NCI-H345 treated with DMSO at 0.1 percent for 48 hours (cell line): ENCODE measurements around the gene ARHGEF10L.
"Not testable (repeated sequence)": the region's sequence is repeated elsewhere in the genome, so short reads cannot be mapped to it uniquely, and the experiment has no call there.

Experiments
- DNase-seq: peaks from one replicate; lab custom pipeline; 2025; ENCODE audit not compliant: unreplicated experiment; lab: John Stamatoyannopoulos, UW

ARHGEF10L gene

DNA sequence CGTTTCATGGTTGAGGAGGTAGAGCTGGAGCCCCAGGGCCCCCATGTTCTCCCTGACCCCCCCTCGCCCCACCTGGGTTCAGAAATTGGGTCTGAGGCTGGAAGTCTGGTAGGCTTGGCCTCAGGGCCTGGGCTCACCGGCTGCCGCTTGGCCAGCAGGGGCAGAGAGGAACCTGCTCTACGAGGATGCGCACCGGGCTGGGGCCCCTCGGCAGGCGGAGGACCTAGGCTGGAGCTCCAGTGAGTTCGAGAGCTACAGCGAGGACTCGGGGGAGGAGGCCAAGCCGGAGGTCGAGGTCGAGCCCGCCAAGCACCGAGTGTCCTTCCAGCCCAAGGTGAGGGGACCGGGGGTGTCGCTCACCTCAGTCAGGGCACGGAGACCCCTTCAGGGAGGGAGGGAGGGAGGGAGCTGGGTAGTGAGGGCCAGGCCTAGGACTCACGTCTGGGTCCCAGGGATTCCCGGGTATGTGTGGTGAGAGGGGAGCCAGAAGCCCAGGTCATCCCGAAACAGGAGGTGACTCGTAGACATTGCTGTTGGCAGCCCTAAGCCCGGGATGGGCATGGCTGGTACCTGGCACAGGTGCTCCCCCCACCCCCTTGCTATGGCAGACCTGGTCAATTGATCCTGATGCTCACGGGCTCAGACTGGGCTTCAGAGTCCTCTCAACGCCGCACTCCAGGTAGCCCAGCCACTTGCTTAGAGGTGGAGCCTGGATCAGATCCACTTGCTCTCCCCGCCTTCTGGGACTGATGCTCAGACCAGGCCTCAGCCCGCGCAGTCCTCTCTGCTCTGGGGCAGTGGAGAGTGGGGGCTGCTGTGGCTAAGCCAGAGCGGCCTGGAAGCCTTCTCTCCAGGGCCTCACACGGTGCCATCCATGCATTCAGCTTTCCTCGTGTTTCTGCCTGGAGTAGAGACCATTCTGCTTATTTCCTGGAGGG, 68.4 kb downstream of the ARHGEF10L start:
- DNase-seq = no peak

DNA sequence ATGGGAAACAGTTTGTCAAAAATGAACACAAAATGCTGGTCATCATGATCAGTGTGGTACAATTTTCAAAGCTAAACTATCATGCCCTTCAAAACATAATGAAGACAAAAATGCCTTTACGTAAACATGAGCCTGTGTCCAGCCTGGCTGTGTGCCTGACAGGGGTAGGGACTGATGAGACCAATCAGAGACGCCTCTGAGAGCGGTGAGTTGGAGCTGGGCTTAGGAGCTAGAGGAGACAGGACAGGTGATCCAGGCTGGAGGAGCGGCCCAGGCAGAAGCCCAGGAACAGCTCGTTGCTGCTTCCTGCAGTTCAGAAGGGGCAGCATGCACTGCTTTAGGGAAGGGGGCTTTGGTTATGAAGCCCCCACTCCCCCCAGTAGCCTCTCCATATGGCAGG, 70.0 kb downstream of the ARHGEF10L start:
- no peak for DNase-seq

DNA sequence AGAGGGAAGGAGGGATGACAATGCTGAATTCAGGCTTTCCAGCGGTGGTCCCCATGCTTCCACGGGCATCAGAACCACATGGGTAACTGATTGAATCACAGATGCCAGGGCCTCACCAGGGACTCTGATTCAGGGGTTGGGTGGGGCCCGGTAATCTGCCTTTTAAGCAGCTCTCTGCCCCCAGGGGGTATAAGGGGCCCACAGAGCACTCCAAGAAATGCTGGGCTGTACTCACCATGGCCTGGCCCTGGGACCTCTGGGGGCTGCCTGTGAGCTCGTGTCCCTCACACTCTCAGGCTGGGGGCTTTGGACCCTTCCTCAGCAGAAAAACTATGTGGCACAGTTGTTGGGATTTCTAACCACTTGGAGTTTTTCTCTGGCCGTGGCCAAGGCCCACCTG, 70.6 kb downstream of the ARHGEF10L start:
- no peak for DNase-seq

DNA sequence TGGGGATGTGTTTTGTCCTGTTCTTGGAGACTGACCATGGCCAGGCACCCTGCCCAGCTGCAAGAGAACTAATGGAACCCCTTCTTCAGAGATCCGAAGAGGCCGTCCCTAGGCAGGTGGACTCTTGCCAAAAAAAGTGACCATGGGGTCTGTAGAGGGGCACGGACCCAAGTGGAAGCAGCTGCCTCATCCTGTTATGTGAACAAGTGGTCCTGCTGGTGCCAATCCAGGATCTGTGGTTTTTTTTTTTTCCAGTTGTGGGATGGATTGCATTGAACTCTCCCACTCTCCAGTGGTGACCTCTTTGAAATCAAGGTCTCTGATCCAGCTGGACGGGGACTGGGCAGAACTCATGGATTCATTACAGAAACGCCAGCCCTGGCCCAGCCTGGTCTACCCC, 71.2 kb downstream of the ARHGEF10L start:
- DNase-seq = no peak

DNA sequence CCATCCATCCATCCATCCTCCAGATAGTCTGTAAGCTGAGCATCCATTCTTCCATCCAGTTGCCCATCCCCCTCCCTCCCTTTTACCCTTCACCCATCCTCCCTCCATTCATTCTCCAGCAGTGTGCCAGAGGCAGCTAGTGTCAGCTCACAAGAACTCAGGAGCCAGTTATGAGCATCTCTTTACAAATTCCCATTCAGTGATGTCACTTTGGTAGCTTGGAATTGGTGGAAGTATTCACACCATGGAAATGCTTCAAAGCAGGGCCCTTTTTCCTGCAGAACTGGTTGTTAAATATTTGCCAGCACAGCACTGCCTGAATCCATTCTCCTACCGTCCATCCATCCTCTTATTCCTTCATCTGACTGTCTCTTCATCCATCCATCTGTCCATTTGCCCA, 72.5 kb downstream of the ARHGEF10L start:
- DNase-seq = no peak

DNA sequence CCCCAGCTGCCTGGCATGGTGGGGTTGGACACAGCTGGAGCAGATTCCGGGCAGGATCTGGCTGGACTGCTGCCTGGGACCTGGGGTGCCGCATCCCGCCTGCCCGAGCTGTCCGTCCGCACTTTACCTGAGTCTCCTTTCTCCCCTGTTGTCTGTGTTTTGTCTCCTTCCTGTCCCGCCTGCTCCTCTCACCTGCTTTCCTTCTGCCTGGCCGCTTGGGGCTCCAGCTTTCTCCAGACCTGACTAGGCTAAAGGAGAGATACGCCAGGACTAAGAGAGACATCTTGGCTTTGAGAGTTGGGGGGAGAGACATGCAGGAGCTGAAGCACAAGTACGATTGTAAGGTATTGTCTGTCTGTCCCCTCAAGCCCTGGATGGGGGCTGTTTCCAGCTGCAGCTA, 73.3 kb downstream of the ARHGEF10L start:
- no peak for DNase-seq

DNA sequence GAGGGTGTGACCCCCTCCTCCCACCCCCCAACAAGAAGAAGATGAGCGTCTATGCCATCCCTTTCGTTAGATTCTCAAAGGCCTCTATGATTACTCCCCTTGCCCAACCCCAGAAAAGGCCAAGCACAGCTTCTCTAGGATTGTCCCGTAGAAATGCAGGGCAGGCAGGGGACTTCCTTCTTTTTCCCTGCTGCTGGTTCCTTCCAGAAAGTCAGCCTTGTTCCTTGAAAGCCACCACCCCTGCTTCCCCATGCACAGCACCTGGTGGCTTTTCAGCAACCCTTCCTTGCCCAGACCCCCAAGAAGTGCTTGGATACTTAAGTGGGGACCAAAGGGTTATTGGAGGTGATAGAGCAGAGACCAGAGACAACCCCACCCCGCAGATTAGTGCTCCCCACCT, 75.1 kb downstream of the ARHGEF10L start:
- DNase-seq = no peak

DNA sequence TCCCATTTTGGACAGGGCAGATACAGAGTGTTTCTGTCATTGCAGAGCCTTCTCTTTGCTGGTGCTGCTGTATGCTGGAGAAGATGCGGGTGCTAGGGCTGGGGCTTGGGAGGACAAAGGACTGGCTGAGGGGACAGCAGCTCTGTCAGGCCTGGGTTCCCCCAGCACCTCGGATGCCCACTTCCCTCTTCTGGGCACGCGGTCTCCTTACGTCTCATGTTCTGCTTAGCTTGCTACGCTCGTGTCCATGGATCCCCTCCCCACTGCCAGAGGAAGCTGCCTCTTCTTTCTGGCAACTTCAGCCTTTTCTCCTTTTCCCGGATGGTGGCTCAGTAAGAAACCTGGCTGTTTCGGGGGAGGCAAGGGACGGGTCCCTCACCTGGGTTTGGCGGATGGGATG, 75.7 kb downstream of the ARHGEF10L start:
- no peak for DNase-seq

DNA sequence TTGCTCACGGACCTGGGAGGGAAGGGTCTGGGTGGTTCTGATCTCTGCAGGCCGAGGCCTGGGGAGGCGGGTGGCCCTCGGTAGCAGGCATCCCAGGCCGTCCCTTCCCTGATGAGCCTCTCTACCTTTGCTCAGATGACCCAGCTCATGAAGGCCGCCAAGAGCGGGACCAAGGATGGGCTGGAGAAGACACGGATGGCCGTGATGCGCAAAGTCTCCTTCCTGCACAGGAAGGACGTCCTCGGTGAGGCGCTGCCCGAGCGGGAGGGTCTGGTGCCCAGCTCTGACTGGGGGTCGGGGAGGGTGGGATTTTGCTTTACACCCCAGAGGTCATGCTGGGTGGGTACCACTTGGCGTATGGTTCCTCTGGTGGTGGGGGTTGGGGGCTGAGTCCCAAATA, 76.5 kb downstream of the ARHGEF10L start:
- DNase-seq = no peak

DNA sequence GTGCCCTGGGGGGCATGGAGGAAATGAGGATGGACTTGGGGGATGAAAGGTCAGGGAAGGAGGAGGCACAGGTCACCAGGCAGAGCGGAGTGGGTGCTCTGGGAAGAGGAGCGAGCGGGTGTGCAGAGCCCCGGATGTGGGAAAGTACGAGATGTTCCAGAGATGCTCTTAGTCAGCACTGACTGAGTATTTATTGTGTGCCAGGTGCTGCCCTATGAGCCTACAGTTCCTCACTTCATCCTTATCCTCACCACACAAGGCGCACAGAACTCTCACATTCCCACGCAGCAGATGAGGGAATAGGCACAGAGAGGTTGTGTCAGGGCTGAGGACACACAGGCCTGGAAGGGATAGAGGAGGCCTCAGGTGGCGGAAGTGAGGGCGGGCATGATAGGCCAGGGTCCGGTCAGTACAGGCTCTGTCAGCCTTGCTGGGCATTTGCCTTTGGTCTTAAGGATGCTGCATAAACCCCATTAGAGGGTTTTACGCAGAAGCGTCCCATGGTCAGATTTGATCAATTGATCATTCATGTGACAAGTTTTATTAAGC, 77.3 kb downstream of the ARHGEF10L start:
- DNase-seq = no peak

DNA sequence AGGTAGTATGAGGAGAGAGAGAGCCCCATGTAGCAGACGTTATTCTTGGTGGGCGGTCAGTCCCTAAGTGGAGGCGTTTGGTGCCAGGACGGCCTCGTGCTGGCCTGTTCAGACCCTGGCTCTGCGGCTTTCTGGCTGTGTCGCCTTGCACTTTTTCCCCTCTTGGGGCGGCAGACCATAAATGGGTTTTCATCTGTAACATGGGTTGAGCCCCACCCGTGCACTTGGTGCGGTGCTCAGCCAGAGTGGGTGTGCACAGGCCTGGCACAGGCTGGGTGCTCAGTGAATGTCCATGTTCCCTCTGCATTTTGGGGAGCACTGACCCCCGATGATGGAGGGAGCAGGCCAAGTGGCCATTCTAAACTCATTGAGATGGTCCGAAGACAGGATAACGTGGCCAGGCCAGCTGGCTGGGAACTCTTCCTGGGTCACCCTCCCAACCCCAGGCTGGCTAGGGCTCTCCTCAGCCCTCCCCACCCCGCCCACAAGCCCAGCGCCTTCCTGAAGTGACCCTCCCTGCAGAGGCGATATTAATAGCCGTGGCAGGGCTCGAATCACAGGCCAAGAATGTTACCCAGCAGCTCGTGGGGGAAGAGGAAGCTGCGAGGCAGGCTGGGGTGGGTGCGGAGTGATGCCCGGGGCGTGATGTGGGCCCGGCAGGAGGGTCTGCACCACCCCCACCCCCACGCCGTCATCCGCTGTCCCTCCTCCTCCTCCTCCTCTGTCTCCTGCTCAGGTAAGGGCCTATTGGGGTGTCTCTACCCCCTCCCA, 78.5 kb downstream of the ARHGEF10L start:
- no peak for DNase-seq

DNA sequence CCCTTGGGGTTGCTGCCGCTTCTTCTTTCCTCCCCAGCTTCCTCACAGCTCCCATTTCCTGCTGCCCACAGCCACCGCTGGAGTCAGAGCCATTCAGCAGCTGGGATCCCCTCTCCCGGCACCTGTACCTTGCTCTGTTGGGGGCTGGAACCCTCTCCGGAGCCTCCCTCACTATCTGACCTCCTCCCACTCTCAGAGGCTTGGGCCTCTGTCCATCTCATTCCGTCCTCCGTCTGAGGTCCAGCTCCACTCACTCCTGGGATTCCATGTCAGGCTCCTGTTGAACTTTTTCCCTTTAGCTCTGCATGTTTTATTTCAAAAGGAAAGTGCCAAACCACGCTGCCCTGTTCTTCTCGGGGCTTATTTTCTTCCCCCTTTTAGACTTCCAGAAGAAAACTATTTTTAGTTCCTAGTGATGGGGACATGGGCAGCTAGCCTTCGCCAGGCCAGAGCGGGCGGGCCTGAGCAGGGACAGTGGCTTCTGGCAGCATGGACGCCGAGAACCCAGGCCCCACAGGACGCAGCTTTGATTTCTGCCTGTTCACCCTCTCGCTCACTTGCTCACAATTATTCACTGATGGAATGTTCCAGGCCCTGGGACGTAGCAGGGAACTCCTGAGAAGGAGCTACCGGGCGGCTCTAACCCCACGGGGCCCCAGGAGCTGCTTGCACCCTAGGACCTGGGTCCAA, 79.2 kb downstream of the ARHGEF10L start:
- no peak for DNase-seq

DNA sequence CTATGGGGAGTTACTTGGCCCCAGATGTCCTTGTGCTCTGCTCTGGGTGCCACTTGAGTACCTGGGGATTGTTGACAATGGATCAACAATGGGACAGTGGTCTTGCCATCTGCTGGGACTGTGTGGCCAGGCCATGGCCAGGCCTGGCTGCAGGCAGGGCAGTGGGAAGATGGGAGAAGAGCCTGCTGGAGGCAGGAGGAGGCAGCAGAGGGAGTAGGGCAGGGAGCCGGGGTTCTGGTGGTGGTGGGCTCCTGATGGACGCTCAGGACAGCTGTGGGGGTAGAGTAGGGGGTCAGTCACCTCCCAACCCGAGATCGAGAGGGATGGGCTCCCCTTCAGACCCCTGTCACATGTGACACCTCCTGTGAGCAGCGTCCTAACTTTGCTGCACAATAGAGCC, 81.0 kb downstream of the ARHGEF10L start:
- DNase-seq = no peak

DNA sequence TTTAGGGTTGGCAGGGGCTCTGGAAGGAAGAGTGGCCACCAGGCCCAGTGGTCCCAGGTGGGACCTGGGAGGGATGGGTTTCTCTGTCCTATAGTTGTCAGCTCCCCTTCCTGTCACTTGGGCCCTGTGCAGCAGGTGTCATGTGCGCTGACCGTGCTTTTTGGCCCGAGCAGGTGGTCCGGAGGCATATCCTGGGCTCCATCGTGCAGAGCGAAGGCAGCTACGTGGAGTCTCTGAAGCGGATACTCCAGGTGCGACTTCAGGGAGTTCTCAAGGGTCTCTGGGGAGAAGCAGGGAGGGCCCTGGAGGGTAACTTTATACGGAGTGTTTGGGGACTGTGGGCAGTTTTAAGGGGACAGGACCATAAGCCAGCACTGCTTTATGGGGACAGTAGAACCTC, 82.2 kb downstream of the ARHGEF10L start:
- no peak for DNase-seq

DNA sequence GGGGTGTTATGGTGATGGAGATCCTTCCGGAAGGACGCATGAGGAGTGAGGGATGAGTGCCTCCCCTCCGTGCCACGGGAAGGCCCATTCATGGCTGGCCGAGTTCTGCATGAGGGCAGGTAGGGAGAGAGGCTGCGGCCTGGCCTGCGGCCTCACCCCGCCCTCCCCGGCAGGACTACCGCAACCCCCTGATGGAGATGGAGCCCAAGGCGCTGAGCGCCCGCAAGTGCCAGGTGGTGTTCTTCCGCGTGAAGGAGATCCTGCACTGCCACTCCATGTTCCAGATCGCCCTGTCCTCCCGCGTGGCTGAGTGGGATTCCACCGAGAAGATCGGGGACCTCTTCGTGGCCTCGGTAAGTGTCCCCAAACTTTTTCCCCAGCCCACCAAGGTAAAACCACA, 83.3 kb downstream of the ARHGEF10L start:
- DNase-seq = no peak

DNA sequence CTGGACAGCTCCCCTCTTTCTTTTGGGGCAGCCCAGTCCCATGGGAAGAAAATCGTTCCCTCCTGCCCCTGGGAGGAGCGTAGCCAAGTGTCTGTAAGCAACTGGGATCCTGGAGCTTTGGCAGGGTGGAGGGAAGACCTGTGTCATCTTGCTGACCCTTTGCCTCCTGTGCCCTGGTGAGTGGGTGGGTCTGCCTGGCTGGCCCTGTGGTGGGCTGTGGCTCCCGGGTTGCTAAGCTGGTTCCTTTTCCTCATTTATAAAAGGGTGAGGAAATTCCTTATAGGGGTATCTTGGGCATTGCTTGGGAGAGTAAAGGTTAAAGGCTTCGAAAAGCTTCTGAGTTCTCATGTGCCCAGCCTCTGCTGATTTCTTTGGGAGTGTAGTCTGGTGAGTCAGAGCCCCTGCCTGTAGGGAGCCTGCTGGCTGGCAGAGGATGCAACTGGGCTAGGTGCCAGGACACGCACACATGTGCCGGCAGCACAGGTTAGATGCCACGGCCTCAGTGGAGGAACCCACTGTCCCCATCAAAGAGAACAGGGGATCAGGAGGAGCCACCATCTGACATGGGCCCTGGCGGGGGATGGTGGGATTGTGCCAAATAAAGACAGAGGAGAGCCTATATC, 85.2 kb downstream of the ARHGEF10L start:
- no peak for DNase-seq

DNA sequence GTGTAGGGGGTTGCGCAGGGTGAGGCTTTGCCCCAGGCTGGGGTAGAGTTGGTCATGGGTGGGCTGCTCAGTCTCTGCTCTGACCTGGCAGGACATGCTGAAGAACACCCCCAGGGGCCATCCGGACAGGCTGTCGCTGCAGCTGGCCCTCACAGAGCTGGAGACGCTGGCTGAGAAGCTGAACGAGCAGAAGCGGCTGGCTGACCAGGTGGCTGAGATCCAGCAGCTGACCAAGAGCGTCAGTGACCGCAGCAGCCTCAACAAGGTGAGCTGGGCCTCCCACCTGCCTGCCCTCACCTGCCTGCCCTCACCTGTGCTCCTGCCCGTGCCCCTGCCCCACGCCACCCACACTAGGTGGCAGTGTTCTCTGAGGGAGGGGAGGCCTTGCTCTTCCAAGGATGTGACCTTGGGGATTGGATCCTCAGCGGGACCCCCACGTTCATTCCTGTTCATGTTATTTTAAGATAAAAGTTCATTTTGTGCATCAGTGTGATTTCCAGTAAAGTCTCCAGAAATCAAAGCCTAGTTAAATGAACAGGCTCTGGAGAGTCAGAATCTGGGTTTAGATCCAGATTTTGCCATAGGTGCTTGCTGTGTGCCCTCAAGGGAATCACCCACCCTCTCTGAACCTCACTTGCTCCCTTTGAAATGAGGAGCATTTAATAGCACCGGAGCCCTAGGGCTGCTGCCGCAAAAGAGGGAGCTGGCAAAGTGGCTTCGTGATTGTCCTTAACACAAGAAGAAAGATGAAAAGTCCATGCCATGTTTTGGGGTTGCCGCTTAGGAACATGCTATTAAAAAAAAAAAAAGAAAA, 87.9 kb downstream of the ARHGEF10L start:
- DNase-seq = no peak

DNA sequence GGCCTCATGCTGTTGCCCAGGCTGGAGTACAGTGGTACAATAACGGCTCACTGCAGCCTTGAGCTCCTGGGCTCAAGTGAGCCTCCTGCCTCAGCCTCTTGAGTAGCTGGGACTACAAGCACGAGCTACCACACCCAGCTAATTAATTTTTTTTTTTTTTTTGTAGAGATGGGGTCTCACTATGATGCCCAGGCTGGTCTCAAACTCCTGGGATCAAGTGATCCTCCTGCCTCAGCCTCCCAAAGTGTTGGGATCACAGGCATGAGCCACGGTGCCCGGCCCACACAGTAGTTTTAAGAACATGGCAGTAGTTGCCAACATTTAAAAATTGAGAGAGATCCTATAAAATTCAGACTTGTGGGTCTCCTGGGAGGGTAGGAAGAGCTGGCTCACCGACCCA, 89.5 kb downstream of the ARHGEF10L start:
- not testable (repeated sequence) for DNase-seq

DNA sequence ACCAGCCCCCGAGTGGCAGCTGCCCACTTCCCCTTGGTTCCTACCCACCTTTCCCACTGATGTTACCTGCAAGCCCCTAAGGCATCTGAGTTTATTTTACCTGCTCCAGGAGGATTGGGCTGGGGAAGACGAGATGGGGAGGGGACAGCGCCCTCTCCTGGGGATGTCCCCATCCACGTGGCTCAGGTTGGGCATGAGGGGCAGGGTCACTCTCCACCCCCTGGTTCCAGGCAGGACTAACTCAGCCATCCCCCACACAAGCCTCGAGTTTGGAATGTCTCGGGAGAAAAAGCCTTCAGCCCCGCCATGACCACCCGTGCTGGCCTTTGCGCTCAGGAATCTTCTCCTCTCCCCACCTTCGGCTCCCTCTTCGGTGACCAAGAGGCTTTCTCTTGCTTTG, 90.0 kb downstream of the ARHGEF10L start:
- DNase-seq = no peak
